Panc1 (cell line): Measurements from ENCODE around the gene SLX9. TPM values are rescaled to one million over a fixed set of nuclear protein-coding genes. Genes with fewer than 3 reads are reported as not detected.

ENCODE experiments used
- ATAC-seq: fragments of 200-7000 bp; cut with Tn5 transposase; 2 replicates; pipeline ENCODE4 v1.9.1; 2020; ENCODE audit warnings: mild to moderate bottlenecking, moderate library complexity
- BruUV-seq: library from RNA; stranded (reverse); fragments of 400-500 nt; replicated peaks from 2 replicates; lab custom pipeline; 2021; lab: Mats Ljungman, UMichigan
- CTCF ChIA-PET: fragments of 300-600 bp; sonication (Branson Sonifier 250); formaldehyde crosslinking; loops from one replicate; lab custom pipeline; 2022; ENCODE audit warnings: antibody characterized with exemption; lab: Charles Lee
- POLR2A ChIA-PET: fragments of 300-600 bp; sonication (Branson Sonifier 250); formaldehyde crosslinking; loops from one replicate; lab custom pipeline; 2022; ENCODE audit warnings: antibody characterized with exemption; lab: Charles Lee
- DNase-seq: peaks from one replicate; pipeline ENCODE4 v3.0.0-alpha.2; 2010; ENCODE audit warnings: low read depth, low spot score
- H3K27ac ChIP-seq: 2 replicates; pipeline ENCODE4 v1.5.1; 2011; ENCODE audit warnings: mild to moderate bottlenecking, low read length, inconsistent platforms
- H3K27me3 ChIP-seq: fragments of 200-500 bp; sonication (Bioruptor generic); 2 replicates; pipeline ENCODE4 v1.6.0; 2014; ENCODE audit warnings: low read length, inconsistent platforms; ENCODE audit not compliant: control insufficient read depth, insufficient read depth
- H3K36me3 ChIP-seq: fragments of 200-500 bp; sonication (Bioruptor generic); 2 replicates; pipeline ENCODE4 v1.5.1; 2014; ENCODE audit warnings: inconsistent platforms, mild to moderate bottlenecking, low read length, moderate library complexity; ENCODE audit not compliant: control insufficient read depth, insufficient read depth
- H3K4me1 ChIP-seq: 2 replicates; pipeline ENCODE4 v1.5.1; 2011; ENCODE audit warnings: inconsistent platforms, mild to moderate bottlenecking, low read length, moderate library complexity; ENCODE audit not compliant: control insufficient read depth, insufficient read depth
- H3K4me3 ChIP-seq, 2 experiments: 2 replicates each; pipeline ENCODE4 v1.5.1; 2011 to 2012; ENCODE audit warnings: low read depth in 2 of 2, low read length in 2 of 2, mild to moderate bottlenecking in 2 of 2, inconsistent platforms in 1 of 2, moderate library complexity in 1 of 2
- H3K9me3 ChIP-seq: fragments of 200-500 bp; sonication (Bioruptor generic); 2 replicates; pipeline ENCODE4 v1.5.1; 2014; ENCODE audit warnings: low read depth, mild to moderate bottlenecking, inconsistent platforms, low read length, moderate library complexity; ENCODE audit not compliant: control insufficient read depth, insufficient read depth
- POLR2AphosphoS5 ChIP-seq: IDR thresholded peaks from 2 replicates; pipeline ENCODE4 v1.6.1; 2012; ENCODE audit warnings: mild to moderate bottlenecking, low read depth, low read length, moderate library complexity
- SIN3A ChIP-seq: IDR thresholded peaks from 2 replicates; pipeline ENCODE4 v1.6.1; 2012; ENCODE audit warnings: low read depth, mild to moderate bottlenecking, low read length, moderate library complexity, borderline replicate concordance; ENCODE audit not compliant: insufficient read depth
- TCF7L2 ChIP-seq: IDR thresholded peaks from 2 replicates; pipeline ENCODE4 v1.6.1; 2011; ENCODE audit warnings: mild to moderate bottlenecking, low read depth, low read length, inconsistent platforms
- in situ Hi-C: cut with HindIII; loops from 2 replicates; pipeline ENCODE4 v1.10.0; 2016; ENCODE audit warnings: low sequenced_read_pairs, low pct_unique_long_range_greater_than_20kb
- intact Hi-C: fragments of 100-400 bp; cut with micrococcal nuclease; formaldehyde crosslinking; loops from one replicate; pipeline ENCODE4 v1.10.0; 2022; ENCODE audit not compliant: unreplicated experiment
- total RNA-seq: library from RNA; stranded (reverse); gene quantifications from one replicate; pipeline ENCODE4 v1.2.1, GENCODE V29; 2021; ENCODE audit not compliant: unreplicated experiment
- TF ChIP-seq, protein P1 (sequence below): fragments of 450-650 bp; IDR thresholded peaks from 2 replicates; pipeline ENCODE4 v1.5.1; 2017; ENCODE audit warnings: mild to moderate bottlenecking
- TF ChIP-seq, protein P2 (sequence below), 2 experiments: IDR thresholded peaks; 2 replicates each; pipeline ENCODE4 v1.6.1; 2011 to 2012; ENCODE audit warnings: low read depth in 2 of 2, control low read depth in 1 of 2, low read length in 1 of 2, mild to moderate bottlenecking in 1 of 2, moderate library complexity in 1 of 2; ENCODE audit not compliant: insufficient read depth in 1 of 2

SLX9 gene
- total RNA-seq, 1 experiment from 2014 or later: 50.9 TPM

DNA sequence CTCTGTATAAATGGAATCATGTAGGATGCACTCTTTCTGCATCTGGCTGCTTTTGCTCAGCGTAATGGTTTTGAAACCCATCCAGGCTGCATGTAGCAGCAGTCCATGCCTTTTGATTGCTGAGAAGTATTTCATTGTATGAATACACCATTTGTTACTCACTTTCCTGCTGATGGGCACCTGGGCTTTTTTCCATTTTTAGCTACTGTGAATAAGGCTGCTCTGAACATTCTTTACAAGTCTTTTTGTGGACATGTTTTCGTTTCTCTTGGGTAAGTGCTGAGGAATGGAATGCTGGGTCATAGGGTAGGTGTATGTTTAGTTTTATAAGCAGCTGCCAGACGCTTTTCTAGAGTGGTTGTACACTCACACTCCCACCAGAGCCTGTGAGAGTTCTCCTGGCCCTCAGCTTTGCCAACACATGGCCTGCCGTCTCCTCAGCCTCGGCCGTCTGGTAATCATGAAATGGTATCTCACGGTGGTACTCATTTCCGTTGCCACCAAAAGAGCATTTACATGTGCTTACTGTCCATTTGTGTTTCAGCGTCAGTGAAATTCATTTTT lies 22.7 kb downstream of the SLX9 start:
- no peaks in the 10 kb centered on the region for H3K9me3 ChIP-seq
- no peak overlapping the region for H3K27ac ChIP-seq
- BruUV-seq: no TSS peak
- no peak for TF ChIP-seq TCF7L2
- TF ChIP-seq, protein P1, sequence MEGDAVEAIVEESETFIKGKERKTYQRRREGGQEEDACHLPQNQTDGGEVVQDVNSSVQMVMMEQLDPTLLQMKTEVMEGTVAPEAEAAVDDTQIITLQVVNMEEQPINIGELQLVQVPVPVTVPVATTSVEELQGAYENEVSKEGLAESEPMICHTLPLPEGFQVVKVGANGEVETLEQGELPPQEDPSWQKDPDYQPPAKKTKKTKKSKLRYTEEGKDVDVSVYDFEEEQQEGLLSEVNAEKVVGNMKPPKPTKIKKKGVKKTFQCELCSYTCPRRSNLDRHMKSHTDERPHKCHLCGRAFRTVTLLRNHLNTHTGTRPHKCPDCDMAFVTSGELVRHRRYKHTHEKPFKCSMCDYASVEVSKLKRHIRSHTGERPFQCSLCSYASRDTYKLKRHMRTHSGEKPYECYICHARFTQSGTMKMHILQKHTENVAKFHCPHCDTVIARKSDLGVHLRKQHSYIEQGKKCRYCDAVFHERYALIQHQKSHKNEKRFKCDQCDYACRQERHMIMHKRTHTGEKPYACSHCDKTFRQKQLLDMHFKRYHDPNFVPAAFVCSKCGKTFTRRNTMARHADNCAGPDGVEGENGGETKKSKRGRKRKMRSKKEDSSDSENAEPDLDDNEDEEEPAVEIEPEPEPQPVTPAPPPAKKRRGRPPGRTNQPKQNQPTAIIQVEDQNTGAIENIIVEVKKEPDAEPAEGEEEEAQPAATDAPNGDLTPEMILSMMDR: no peak
- no peak for TF ChIP-seq POLR2AphosphoS5
- TF ChIP-seq SIN3A: no peak
- TF ChIP-seq, protein P2, sequence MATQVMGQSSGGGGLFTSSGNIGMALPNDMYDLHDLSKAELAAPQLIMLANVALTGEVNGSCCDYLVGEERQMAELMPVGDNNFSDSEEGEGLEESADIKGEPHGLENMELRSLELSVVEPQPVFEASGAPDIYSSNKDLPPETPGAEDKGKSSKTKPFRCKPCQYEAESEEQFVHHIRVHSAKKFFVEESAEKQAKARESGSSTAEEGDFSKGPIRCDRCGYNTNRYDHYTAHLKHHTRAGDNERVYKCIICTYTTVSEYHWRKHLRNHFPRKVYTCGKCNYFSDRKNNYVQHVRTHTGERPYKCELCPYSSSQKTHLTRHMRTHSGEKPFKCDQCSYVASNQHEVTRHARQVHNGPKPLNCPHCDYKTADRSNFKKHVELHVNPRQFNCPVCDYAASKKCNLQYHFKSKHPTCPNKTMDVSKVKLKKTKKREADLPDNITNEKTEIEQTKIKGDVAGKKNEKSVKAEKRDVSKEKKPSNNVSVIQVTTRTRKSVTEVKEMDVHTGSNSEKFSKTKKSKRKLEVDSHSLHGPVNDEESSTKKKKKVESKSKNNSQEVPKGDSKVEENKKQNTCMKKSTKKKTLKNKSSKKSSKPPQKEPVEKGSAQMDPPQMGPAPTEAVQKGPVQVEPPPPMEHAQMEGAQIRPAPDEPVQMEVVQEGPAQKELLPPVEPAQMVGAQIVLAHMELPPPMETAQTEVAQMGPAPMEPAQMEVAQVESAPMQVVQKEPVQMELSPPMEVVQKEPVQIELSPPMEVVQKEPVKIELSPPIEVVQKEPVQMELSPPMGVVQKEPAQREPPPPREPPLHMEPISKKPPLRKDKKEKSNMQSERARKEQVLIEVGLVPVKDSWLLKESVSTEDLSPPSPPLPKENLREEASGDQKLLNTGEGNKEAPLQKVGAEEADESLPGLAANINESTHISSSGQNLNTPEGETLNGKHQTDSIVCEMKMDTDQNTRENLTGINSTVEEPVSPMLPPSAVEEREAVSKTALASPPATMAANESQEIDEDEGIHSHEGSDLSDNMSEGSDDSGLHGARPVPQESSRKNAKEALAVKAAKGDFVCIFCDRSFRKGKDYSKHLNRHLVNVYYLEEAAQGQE (IDR thresholded peaks at IDR 0.05; ENCODE audit: insufficient read depth in 1 of 2, low read depth in 2 of 2, low read length in 1 of 2): no peak
- DNase-seq (no peak), ATAC-seq (no peak)
- H3K27me3 ChIP-seq: no peaks in the 10 kb centered on the region
- peaks cover 3% of the 10 kb centered on the region; the same call in 1 of the 2 replicates for H3K36me3 ChIP-seq
- no peak overlapping the region for H3K4me3 ChIP-seq
- in situ Hi-C loops (no loop called here), intact Hi-C loops (no loop called here)
- ChIA-PET CTCF (interaction anchor here (1.4 kb wide), 1 partner anchor 14 kb away, joined by 12 read pairs; no protein-coding TSS in a partner anchor), POLR2A (no interaction called here)
- H3K4me1 ChIP-seq: no peaks in the 10 kb centered on the region

DNA sequence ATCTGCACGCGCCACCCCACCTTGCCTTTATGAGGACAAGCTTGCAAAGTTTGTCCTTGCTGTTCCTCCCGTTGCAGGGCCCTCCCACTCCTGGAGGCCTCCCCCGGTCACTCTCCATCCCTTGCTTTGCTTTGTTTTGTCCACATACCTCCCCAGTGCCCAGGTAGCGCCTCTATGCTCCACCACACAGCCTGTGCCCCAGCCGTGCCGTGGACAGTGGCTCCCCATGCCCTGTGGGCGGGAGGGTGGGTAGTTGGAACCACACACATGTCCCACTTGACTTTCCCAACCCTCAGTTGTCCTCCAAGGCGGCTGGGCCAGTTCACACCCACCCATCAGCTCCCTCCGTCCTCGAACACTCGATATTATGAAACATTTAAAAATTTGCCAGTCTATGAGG lies 24.6 kb downstream of the SLX9 start:
- no peak for DNase-seq
- Histone ChIP-seq H3K27ac (no peak overlapping the region), H3K9me3 (no peaks in the 10 kb centered on the region), H3K4me3 (no peak overlapping the region), H3K36me3 (peaks cover 3% of the 10 kb centered on the region; the same call in 1 of the 2 replicates), H3K4me1 (no peaks in the 10 kb centered on the region), H3K27me3 (no peaks in the 10 kb centered on the region)
- no peak for ATAC-seq
- ChIA-PET CTCF (no interaction called here), POLR2A (no interaction called here)
- BruUV-seq: no TSS peak
- intact Hi-C loops: no loop called here
- in situ Hi-C loops: no loop called here
- TF ChIP-seq POLR2AphosphoS5: no peak
- TF ChIP-seq, protein P1: no peak
- no peak for TF ChIP-seq SIN3A
- TF ChIP-seq, protein P2 (IDR thresholded peaks at IDR 0.05; ENCODE audit: insufficient read depth in 1 of 2, low read depth in 2 of 2, low read length in 1 of 2): no peak
- no peak for TF ChIP-seq TCF7L2
